ENCODE measurements around the gene ABCC12.

ABCC12 gene

DNA sequence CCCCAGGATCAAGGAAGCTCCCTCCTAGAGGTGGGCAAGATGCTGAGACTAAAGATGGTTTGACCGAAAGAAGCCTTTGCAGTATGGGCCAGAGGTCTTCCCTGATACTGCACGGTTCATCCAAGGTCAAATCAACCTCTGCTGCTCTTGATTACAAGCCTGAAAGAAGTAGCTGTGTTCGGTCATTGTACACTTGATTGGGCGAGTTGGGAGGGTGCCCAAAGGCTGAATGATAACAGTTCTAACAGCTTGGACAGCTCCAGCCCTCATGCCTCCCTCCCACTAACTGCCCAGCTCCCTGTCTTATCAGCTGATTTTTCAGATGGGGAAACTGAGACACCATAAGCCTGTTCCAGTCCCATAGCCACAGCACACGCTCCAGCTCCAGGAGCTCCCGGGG is 42.8 kb downstream of the ABCC12 start:
- TF ChIP-seq ZNF274 (IDR thresholded peaks at IDR 0.05; ENCODE audit: low read depth, low read length): no peak
- no peak overlapping the region for H3K4me3 ChIP-seq (ENCODE audit: low read length)

- H3K4me3 ChIP-seq (ENCODE audit: low read length): no peak overlapping the region
- no peak for TF ChIP-seq ZNF274 (IDR thresholded peaks at IDR 0.05; ENCODE audit: low read depth, low read length)
Measured at GRCh38 chr16:48112600-48112999, 43.2 kb downstream of the ABCC12 start.

DNA sequence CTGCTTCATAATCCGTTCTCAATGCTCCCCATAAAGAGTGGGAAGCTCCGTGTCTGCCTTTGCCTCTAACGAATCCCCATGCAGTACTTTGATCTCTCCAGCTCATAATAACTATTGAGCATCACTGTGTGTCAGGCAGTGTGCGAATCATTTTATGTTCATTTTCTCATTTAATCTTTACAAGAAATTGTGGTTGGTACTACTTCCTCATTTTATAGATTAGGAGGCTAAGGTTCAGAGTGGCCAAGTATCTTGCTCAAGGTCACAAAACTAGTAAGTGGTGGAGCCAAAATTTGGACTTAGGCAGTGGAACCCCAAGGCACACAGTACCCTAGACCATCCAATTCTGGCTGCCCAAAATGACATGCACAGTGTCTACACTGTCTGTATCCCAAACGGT is 44.8 kb downstream of the ABCC12 start:
- no peak for TF ChIP-seq ZNF274 (IDR thresholded peaks at IDR 0.05; ENCODE audit: low read depth, low read length)
- no peak overlapping the region for H3K4me3 ChIP-seq (ENCODE audit: low read length)

DNA sequence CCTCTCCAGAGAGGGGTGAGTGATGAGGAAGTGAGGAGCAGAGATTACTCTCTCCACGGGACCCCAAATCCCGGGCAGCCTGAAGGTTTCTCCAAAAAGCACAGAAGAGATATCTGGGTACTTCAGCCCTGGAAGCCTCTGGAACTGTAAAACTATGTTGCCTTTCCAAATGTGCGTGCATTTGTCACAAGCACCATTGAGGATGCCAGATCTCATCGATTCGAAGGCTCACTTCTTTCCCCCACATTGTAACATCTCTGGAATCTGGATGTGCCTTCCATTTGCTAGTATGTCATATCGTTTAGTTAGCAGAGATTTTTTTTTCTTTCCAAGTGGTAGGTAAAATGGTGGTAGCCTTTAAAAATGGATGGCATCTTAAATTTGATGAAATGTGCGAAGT is 45.8 kb downstream of the ABCC12 start:
- no peak overlapping the region for H3K4me3 ChIP-seq (ENCODE audit: low read length)
- TF ChIP-seq ZNF274 (IDR thresholded peaks at IDR 0.05; ENCODE audit: low read depth, low read length): no peak

GRCh38 chr16:48109475-48109874 is 46.3 kb downstream of the ABCC12 start:
- TF ChIP-seq ZNF274 (IDR thresholded peaks at IDR 0.05; ENCODE audit: low read depth, low read length): no peak

GRCh38 chr16:48106446-48106845 is 49.3 kb downstream of the ABCC12 start:
- H3K4me3 ChIP-seq (ENCODE audit: low read length): no peak overlapping the region
- TF ChIP-seq ZNF274 (IDR thresholded peaks at IDR 0.05; ENCODE audit: low read depth, low read length): no peak

More at GRCh38 chr16:48109475-48109874, 46.3 kb downstream of the ABCC12 start:
- no peak overlapping the region for H3K4me3 ChIP-seq (ENCODE audit: low read length)

Measured in GM08714 (cell line).